Choroid plexus epithelial cell (primary cell): ENCODE measurements around the gene BFSP2.
A peak's percentile ranks its signal among the peaks of the same experiment; 100 is the strongest.

Source experiments
- DNase-seq: peaks from one replicate; pipeline ENCODE4 v3.0.0-alpha.2; 2010; ENCODE audit warnings: low read depth
- H3K4me3 ChIP-seq: 2 replicates; pipeline ENCODE4 v1.5.1; 2011; ENCODE audit warnings: low read depth, mild to moderate bottlenecking, control low read depth, low read length, moderate library complexity
- CTCF ChIP-seq: conservative IDR thresholded peaks from 2 replicates; pipeline ENCODE4 v1.5.1; 2011; ENCODE audit warnings: low read depth, mild to moderate bottlenecking, control low read depth, inconsistent platforms, low read length, moderate library complexity

BFSP2 gene

DNA sequence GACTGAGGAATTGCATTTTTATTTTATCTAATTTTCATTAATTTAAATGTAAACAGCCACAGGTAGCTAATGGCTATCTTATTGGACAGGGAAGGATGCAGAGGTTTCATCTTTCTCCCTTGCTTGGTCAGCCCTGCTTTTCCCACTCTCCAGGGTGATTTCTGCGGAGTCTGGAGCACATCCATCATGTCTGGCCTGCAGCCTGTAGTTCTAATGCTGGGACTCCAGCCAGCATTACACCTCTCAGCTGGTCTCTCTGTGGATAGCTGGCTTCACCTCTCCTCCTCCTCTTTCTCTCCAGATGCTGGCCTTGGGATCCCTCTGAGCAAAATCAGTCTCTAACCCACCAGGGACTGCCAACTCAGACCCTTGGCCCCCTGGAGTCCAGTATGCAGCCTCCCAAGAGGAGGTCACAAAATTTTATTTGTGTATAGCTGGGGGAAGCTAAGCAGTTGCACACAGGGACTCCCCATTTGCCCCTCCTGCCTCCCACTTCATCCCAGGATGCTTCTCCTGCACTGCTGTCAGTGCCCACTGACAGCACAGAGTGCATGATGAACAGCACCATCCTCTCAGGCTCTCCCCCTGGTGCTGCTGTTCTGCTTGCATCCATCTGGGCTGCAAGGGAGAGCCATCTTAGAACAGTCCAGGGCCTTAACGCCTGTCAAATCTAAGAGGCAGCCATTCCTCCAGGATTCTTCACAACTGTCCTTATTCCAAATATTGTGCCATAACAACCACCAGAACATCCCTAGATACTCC lies 1.7 kb downstream of the BFSP2 start:
- DNase-seq = peak; percentile 44
- TF ChIP-seq CTCF = no peak
- H3K4me3 ChIP-seq = no peak overlapping the region

DNA sequence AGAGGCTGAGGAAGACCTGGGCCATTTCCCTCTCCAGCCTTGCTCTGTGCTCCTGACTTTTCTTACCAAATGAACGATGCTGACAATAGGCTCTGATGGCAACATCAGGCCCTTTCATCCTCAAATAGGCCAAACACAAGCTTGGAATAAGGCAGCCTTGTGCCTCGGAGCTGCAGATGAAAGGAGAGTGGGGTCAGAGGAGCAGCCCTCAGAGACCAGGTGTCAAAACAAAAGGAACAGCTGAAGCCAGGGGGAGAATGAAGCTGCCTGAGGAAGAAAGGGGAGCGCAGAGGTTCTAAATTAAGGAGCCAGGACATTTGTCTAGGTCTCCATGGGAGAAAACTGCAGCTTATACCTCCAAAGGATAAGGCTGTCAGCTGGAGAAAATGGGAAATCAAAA lies 5.1 kb downstream of the BFSP2 start:
- no peak for DNase-seq
- no peak for TF ChIP-seq CTCF
- H3K4me3 ChIP-seq = no peak overlapping the region

GRCh38 chr3:133408366-133408765 lies 8.5 kb downstream of the BFSP2 start:
- no peak for TF ChIP-seq CTCF
- DNase-seq = peak; percentile 5
- H3K4me3 ChIP-seq = no peak overlapping the region

DNA sequence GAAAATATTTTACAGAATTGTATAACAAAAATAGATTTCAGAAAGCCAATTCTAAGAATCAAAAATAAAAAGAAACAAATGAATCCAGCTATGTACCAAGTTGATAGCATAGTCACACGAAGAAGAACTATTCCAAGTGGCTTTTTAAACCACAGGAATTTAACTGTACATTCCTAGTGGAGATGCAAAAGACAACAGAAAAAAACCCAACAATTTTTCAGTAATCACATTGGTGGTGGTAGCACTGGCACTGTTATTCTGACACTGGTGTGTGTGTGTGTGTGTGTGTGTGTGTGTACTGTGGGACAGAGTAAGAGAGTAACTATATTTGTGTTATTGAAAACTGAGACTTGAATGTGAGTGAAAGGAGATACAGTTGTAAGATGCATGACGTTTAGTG lies 9.1 kb downstream of the BFSP2 start:
- DNase-seq = peak; percentile 60
- TF ChIP-seq CTCF = no peak
- no peak overlapping the region for H3K4me3 ChIP-seq

GRCh38 chr3:133410191-133410892 lies 10.5 kb downstream of the BFSP2 start:
- no peak for DNase-seq
- no peak for TF ChIP-seq CTCF
- H3K4me3 ChIP-seq = no peak overlapping the region

DNA sequence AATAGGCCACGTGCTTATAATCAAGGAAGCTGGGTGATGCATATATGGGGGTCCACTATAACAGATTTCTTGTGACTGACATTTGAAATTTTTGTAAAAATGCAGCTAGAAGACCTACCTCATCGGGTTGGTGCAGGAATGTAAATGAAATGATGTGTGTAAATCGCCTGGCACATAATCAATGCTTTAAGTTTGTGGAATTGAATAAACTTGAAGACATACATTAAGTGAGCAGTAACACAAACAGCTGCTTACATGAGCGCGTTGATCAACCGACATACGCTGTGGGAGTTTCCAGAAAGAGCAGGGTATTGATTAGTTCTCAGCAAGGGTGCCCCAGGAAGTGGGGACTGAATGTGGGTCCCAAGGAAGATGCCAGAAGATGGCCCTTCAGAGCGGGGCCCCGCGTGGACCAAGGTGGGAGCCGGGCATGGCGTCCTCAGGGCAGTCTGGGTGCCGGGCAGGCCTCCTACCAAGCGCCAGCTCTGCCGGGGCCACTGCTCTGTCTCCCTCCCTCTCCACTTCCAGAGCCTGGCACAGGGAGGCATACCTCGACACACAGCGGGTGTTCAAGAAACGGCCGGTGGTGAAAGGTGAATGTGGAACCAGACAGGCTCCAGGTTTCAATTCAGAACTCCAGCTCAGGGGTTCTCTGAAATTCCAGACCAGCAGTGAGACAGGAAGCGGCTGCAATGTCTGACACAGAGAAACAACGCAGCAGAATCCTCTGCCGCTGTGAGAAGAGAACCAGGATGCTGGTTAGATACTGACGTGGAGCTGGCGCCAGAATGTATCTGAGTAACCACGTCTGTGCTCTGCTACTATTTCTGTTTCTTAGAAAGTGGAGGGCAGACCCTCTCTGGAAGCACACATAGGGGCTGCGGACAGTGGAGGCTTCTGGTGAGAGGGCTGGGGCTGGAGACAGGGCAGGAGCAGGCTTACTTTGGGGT lies 12.6 kb downstream of the BFSP2 start:
- H3K4me3 ChIP-seq = peak overlapping the region; percentile 16
- TF ChIP-seq CTCF = no peak
- peak; percentile 70 for DNase-seq
